Suppressor macrophage (primary cell): ENCODE measurements around the gene PFKFB4.

Experiments used
- DNase-seq, 4 experiments: peaks; one replicate each; pipeline ENCODE4 v3.0.0-alpha.2; 2020 to 2022
- total RNA-seq, 17 experiments: gene quantifications; one replicate each; lab custom pipeline; 2026; ENCODE audit warnings: mixed read lengths in 6 of 17, inconsistent platforms in 3 of 17; lab: John Stamatoyannopoulos, UW

The PFKFB4 gene
- 4.4 to 46.5 (median 22.6) reads per million in 17 experiments for total RNA-seq

DNA sequence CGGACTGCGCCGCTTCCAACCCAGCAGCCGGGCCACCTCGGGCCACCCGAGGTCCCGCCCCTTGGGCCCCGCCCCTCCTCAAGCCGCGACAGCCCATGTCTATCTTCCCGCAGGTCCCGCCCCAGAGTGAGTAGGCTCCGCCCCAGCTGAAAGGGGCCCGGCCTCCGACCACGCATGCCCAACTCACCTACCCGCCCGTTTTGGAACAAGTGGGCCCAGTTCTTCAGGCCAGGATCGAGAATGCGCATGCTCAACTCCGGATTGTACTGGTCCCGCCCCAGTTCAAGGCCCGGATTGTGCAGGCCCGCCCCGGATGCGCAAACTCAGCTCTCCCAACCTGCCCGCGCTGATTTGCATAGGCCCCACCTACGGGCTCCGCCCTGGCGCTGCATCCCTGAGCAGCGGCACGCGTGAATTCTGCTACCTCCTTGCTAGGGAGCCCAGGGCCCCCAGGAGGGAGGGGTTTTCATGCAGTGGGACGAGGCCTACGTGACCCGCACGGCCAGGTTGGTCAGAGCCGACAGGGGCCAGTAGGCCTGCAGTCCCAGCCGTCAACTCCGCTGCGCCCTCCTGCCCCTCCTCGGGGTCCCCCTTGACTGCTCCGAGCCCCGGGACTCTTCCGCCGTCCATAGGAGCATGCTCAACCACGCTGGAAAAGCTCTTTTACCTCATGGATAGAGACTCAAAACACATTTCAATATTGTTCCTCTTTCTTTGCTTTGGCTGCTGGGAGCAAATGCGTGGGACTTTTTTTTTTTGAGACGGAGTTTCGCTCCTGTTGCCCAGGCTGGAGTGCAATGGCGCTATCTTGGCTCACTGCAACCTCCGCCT is at the start of gene PFKFB4:
Gene PFKFB4 (minus strand): TSS at position 8 of the 831 bp plus-strand sequence. CDS start 26 bp downstream, outside the sequence.
- peak; percentile 99 for DNase-seq

DNA sequence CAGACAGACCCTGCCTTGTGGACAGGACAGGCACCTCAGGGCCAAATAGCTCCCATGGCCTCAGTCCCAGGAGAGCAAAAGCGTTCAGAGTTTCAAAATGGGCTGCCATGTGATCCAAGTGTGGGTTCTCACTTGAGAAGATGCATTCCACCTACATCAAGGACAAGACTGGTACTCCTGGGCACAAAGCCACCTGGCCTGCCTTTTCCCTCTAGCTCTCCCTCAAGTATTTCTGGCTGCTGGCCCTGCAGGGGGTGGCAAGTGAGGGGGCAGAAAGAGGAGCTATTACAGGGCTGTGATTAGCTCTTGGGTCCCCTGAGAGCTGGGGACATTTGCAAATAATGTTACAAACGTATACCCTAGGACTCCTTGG is 45.0 kb upstream of the PFKFB4 start:
- no peak for DNase-seq

DNA sequence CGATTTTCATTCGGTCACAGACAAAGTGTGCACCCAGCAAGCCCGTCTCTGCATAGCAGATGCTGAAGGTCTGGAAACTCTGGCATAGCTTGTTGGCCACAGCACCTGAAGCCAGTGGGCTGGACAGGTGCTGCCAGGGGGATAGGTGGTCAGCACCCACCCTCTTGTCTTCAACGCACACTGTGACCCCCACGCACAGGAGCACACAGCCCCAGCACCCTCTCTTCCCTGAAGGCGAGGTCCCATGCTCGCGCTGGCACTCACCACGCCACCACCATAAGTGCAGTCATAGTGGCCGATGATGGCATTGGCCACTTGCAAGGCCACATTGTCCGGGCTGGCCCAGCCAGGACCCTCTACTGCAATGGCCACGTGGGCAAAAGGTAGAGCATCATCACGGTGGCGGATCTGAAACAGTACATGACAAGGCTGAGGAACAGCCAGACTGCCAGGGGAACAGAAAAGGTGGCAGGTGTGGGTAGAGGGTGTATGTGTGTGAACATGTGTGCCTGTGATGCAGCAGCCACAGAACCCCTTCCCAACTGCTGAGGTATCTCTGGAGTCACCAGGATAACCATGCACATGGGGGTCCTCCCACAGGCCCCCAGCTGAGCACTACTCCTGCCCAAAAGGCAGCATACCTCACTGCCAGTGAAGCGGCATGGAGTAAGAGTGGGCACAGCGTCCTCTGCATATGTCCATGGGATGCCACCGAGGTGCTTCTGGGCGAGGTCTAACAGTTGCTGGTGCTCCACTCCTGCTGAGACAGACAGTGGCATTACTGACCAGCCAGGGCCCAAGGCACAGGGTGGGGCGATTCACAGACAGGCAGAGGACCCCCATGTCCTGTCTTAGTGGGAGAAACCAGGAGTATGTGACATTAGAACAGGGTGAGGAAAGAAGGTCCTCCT is 44.4 kb upstream of the PFKFB4 start:
- no peak for DNase-seq

DNA sequence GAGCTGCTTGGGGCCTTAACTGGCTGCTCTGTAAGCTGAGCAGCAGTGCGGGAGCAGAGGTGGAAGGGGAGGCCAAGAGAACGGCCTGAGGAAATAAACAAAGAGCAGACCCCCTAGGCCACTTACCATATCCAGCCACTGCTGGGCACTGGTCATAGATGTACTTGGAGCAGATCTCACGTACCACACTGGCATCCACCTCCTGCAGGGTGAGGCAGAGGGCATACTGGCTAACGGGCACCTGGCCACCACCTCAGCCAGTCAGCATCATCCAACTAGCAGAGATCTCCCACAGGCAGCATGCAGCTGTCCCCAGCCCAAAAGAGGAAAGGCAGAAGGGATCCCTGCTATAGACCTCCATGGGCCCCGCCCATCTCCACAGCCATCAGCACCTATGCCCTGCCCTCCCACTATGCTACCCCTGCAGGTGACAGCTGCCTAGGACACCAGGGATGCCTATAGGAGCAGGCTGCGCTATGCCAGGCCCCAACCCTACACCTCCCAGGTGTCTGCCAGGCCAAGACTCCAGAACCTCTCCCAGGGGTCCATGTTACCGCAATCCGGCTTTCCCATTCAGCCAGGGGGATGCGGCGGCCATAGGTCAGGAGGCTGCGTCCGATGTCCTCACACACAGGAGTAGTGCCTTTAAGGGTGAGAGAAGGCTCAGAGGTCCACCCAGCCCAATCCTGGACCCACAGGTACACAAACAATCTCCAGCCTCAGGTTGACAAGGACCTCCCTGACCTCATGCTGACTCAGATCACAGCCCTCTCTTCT is 43.1 kb upstream of the PFKFB4 start:
- no peak for DNase-seq

DNA sequence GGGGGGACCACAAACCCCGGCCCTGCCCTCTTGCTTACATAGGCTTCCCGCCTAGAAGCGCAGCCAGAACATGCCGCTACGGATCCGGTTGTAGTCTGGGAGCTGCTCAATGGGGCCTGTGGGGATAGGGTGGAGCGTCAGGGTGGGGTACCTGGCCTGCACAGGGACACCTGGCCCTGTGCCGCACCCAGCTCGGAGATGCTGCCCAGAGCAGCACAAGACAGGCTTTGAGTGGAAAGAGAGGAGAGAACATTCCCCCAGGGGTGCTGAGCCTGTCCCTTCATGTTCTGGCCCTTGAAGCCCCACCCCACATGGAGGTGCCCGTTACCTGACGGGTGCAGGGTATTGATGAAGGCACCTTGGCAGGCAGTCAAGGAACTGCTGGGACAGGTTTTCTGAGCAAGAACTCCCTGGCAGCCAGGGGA is 42.5 kb upstream of the PFKFB4 start:
- no peak for DNase-seq

DNA sequence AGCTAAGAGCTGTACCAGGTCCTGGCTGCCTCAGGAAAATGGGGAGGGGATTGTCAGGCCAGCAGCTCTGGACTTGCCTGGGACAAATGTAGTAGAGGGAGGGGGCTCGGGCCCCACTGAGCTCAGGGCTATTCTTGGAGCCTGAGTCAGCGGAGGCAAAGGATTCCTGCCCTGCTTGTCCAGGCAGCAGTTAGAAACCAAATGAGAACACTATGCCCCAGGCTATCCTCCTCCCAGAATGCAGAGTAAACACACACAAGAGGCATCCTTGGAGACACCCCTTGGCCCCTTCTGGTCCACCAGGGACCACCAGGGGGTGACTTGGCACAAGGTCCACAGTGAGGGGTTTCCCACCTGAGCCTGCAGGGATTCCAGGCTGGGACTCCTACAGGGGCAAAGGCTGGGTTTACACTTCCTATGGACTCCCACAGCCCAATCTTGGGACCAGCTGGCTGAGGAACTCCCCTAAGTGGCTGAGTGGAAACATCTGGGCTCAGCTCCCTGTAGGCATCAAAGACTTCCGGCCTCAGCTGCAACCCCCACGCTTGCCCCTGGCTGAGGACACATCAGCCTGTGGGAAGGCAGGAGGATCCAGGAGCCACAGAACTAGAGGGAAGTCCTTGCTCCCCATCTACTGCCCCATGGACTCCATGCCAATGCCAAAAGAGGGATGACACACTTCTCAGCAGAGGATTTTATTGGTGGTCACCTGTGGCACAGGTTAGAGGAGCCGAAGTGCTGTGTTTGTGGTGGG is 41.9 kb upstream of the PFKFB4 start:
- DNase-seq, result peak in 3 of 4 experiments; percentile 20 to 37 (median 34)

DNA sequence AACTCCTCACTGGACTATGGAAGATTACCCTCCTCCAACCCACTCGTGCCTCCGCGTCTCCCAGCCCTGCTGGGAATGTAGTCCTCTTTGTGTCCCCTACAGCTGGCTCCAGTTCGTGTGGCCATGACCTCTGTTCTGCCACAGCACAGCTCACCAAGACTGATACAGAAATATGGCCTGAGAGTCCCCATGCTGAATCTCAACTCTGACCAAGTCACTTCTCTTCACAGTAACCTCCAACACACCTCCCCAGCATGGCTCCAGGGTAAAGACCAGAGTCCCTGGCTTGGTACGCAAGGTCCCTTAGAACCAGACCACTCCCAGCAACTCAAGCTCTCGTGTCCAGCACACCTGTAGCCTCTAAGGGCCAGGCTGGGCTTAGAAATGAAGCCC is 40.8 kb upstream of the PFKFB4 start:
- DNase-seq, result no peak

DNA sequence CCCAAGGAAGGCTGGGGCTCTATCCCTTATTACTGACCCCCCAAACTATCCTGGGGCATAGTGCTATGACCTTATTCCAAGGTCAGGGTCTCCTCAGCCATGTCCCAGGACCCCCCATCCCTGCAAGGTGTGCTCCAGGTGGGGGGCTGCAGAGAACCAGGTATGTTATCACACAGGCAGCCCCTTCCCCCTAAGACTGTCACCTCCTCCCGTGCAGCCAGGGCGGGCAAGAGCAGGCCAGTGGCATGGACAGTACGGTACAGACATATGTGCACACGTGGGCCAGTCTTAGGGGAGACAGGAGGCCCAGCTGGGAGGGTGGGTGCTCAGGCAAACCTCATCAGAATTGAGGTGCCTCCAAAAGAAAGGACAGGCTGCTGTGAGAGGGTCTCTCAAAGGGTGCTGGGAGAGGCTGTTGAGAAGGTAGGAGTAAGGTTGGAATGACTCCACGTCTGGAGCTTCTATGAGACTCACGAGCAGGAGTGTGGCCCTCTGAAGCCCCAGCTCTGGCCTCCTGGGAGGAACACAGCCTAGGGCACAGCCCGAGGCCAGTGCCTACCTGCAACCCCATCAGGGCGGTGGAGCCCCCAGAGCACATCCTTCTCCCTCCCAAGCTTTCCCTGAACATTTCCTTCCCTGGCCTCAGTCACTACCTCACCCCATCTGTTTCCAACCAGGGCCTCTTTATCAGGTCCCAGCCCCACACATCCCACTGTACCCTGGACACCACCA is 40.2 kb upstream of the PFKFB4 start:
- DNase-seq, result no peak

DNA sequence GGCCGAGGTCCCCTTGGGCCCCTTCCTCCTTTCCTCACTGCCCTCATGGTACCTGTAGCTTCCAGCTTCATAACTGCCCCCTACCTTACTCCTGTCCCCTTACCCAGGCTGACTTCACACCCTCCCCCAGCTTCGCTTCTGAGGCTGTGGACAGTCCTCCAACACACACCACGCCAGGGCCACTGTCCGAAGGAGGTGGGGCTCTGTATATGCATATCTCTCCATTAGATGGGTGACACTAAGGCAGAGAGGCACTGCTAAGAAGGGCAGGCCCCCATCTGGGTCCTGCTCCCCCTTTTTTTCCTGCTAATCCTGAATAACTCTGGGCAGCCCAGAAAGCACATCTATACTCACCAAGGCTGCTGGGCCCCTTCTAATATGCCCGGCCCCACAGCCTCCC is 39.6 kb upstream of the PFKFB4 start:
- DNase-seq, result no peak

DNA sequence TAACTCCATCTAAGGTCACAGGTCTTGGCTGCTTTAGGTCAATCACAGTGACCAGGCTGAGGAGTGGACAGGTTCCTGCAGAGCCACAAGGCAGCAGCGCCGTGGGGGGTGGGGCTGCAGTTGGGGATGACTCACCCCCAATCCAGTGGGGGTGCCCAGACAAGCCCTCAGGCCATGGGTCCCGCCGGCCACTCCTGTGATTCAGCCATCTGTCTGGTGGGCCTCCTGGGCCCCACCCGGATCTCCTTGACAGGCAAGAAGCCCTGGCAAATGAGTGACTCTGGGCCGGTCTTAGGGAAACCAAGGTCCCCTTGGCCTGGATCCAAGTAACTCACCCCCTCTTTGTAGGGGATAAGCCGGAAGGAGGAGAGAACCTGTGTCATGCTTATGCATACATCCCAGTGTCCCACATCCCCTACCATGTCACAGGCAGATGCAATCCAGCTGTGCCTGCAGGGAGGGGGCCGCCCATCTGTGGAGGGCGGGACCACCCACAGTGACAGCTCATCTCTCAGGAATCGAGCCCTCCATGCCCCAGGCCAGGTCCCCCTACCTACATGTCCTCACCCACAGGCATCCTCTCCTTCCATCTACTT is 39.0 kb upstream of the PFKFB4 start:
- DNase-seq, result peak; percentile 30 to 60 (median 37)

DNA sequence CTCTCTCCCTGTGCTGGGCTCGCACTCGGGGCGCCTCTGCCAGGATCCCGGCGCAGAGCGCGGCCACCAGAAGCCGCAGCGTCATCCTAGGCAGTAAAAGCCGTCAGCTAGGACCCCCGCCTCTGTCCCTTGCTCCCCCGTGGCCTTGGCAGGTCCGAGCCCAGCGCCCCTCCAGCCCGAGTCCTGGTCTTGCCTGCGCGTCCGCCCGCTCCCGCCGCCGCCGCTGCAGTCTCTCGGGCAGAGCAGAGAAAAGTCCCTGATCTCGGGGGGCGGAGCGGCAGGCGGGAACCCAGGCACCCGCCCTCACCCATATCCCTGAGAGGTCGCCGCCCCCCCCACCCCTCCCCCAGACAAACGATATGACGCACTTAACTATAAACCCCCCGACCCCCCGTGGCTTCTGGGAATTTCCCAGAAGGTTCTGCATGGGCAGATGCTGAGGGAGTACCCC is 38.5 kb upstream of the PFKFB4 start, which contains the start of gene COL7A1:
Gene COL7A1 (minus strand): TSS at position 255 of the 451 bp plus-strand sequence. CDS start 170 bp downstream, at position 85.
- peak in 1 of 4 experiments; percentile 37 for DNase-seq

DNA sequence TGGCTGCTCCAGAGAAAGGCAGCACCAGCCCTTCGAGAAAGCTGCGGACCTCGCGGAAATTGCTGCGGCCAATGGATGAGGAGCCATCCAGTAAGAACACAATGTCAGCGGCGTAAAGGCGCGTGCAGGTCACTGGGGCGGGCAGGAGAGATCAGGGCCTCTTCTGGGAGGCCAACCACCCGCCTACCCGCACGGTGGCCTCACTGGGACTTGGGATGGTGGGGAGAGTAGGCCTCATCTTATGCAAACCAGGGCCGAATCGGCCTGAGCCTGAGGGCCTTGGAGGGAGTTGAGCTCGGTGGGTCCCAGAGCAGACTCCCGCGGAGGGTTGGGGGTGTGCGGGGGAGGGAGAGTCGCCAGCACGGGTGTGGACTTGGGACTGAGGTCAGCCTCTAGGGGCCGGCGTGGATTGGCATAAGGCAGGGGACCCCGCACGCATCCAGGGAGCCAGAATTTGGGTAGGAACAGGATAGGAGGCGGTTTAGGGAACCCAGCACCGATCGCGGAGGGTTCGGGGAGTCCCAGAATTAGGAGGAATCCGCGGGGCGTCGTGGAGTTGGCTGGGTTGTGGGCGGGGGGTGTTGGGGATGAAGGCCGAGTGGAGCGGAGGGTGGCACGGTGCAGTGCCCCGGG is 37.9 kb upstream of the PFKFB4 start:
- DNase-seq, result peak in 1 of 4 experiments; percentile 27

DNA sequence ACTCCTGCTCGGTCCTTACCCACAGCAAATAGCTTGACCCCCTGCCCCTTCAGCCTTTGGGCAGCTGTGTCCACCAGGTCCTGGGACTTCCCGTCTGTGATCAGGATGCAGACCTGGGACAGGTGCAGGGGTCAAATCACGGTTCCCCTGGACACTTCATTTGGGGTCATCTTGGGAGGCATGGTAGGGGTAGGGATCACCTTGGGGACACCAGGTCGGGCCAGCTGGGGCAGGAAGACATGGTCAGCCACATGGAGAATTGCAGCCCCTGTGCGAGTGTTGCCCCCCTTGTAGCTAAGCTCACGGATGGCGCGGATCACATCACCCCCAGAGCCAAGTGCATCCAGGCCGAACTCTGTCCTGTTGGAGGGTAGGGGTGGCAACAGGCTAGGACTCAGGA is 36.7 kb upstream of the PFKFB4 start:
- DNase-seq, result no peak

DNA sequence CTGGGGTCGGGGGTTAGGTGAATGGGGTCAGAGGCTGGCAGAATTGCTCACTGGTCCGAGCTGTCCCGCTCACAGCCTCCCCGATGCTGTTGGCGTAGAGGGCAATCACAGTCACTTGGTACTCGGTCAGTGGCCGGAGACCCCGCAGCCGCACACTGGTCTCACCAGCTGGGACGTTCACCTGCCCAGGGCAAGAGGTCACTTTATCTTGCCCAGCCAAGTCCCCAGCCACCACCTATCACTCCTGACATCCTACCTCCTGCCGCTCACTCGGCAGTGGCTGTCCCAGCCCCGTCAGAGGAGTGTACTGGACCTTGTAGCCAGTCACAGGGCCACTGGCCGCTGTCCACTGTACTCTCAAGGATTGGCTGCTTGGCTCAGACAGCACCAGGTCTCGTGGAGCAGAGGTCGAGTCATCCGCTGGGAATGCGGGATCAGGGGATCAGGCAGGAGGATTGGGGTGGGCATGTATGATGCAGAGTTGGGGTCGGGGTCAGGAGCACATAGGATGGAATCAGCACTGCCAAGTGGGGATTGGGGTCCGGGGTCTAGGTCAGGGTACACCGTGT is 36.0 kb upstream of the PFKFB4 start:
- no peak for DNase-seq

DNA sequence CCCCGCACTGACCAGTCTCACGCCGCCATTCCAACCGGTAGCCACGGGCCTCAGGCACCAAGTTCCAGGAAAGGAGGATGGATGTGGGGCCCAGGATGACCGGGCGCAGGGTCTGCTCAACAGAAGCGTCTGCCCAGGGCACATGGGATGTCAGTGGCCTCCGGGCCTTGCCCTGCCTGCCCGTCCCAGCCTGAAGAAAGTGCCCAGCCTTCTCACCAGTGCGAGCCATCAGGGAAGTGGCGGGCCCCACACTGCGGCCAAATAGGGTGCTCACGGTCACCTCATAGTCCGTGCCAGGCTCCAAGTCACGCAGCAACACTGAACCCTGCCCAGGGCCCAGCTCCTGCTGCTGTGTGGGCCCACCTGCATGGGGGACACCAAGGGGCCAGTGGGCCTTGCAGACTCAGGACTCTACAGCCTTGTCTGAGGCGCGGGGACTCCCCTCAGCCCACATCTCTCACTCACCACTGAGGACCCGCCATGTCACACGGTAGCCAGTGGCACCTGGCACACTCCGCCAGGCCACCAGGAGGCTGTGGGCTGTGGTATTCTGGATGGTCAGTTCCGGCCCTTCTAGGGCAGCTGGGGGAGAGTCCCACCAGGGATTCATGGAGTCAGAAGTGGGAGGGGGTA is 35.4 kb upstream of the PFKFB4 start:
- no peak for DNase-seq

DNA sequence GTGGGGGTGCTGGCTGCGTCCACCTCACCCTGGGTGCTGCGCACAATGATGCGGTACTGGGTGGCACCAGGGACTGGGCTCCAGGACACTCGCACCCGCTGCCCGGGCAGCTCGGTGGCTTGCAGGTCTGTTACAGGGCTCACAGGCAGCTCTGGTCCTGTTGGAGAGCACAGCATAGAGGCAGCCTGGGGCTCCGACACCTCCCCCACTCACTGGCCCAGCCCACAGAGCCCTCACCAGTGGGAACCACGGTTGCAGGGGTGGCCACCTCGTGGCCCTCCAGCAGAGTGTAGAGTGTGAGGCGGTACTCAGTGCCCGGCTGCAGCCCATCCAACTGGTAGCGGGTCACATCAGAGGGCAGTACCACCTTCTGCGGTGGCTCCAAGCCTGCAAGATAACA is 34.8 kb upstream of the PFKFB4 start:
- DNase-seq, result no peak

DNA sequence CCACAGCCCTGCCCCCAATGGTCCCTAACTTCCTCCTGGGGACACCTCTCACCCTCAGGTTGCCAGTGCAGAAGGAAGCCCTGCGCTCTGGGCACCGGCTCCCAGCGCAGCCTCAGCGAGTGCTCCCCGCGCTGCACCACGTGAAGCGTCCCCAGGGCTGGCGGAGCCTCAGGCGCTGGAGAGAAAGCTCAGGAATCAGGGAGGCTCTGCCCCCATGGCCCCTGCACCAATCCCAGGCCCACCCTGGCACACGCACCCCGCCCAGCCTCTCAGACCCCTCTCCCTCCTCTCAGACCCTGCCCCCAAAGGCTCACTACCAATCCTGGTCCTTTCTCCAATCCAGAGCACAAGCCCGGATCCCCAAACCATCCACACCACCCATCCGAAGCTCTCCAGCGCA is 31.6 kb upstream of the PFKFB4 start:
- DNase-seq, result no peak

DNA sequence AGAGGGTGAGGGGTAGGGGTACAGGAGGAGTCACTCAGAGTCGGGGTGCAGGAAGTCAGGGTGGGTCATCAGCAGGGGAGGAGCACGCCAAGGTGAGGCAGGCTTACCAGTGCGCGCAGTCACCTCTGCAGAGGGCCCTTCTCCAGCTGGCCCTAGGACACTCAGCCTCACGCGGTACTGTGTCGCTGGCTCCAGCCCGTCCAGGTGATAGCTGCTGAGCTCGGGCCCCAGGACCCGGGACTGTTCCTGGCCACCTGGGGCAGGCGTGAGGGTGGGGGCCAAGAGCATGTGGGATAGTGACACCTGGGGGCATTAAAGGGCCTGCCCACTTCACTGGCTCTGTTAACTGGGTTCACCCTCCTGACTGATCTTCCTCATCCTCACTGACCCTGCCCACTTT is 31.1 kb upstream of the PFKFB4 start:
- DNase-seq, result no peak

DNA sequence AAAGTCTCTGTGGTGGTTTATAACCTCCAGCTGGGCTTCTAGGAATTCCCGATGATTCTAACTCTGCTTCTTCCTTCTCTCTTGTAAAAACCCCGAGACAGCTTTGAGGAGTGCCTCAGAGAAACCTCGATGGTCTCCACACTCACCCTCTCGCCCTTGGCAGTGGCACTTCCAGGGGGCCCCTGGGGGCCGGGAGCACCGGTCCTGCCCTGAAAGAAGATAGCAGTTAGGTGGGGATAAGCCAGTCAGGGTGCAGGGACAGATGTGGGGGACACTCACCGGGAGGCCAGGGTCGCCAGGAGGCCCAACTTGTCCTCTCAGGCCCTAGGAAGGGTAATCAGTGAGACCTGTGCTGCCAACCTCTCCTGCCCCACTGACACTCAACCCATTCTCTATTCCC is 28.8 kb upstream of the PFKFB4 start:
- no peak for DNase-seq
